IPS-18c (cell line): ENCODE measurements around the gene NAP1L1.

Experiments used
- H3K4me3 ChIP-seq: 2 replicates; pipeline ENCODE4 v1.7.0; 2013; ENCODE audit warnings: low read depth, mild to moderate bottlenecking, low read length, moderate library complexity; ENCODE audit not compliant: insufficient read depth
- H3K9me3 ChIP-seq: one replicate; pipeline ENCODE4 v1.6.1; 2013; ENCODE audit warnings: mild to moderate bottlenecking, low read length, moderate library complexity; ENCODE audit not compliant: control insufficient read depth, insufficient read depth

Gene NAP1L1

DNA sequence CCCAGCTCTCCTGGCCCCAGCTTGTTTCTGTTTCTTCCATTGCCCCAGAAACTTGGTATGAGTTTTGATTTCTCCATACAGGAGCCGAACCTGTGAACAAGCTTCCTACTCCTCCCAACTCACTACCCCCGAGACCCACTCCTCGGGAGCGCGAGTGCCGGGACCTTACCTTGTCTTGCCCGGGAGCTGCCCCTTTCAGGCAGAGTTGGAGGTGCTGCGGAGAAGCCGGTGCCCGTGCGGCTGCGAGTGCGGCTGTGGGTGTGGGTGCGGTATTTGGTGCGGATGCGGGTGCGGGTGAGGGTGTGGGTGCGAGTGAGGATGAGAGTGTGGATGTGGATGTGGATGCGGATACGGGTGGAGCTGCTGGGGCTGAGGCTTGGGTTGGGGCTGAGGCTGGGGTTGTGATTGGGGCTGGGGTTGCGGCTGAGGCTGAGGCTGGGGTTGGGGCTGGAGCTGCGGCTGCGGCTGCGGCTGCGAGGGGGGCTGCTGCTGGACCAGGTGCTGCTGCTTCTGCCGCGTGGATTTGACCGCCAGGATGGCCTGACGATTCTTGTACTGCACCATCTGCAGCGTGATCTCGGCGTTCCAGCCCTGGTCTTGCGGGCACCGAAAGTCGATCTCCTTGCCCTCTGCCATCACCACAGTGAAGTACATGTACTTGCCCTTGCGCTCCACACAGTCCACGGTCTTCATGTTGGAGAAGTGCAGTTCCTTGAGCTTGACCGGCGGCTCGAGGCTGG lies 54.0 kb downstream of the NAP1L1 start:
- Histone ChIP-seq H3K4me3 (peak overlapping the region; percentile 85), H3K9me3 (no peaks in the 10 kb centered on the region)

DNA sequence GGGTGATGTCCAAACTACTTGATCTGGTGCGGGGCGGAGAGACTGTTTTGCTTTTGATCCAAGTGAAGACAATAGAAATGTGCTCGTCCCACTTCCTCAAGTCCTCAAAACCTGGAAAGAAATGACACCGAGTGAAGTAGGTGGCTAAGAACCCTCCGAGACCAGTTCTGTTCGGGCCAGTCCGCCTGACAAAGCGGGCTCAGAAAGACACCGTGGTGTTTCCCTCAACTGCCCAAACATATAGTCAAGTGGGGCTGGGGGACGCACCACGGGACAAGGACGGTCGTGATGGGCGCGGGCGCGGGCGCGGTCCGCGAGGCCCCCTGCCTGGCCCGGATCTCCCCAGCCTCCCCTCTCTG lies 54.5 kb downstream of the NAP1L1 start:
- Histone ChIP-seq H3K9me3 (no peaks in the 10 kb centered on the region), H3K4me3 (peak overlapping the region; percentile 85)

DNA sequence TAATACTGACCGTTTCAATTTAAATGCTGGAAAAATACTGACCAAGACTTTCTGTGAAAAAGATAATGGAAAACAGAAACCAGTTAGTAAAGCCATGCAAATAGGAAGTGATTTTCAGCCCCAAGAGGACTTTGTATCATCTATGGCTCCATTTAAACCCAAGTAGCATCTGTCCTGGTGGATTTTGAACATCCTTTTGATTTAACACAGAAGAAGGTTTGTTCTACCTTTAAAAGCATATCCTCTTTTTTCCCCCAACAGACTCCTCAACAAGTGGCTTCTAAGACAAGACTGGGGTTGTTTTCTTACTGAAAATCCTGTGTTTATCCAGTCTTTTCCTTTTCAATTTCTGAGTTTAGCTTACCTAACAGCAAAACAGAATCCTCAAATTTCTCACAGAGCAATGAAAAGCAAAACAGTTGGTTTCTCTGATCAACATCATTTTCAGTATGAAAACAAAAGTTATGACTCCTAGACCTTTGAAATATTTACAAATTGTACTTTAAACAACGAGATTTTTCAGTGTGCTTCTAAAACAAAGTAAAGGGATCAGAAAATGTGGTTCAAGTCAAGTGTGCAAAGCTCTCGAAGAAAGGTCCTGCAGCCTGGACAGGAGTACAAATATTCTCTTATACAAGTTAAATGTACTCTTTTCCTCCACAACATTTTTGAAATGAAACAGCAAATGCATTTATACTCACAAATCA lies 55.8 kb downstream of the NAP1L1 start:
- H3K9me3 ChIP-seq: no peaks in the 10 kb centered on the region
- H3K4me3 ChIP-seq: peak overlapping the region; percentile 39

GRCh38 chr12:76026643-76027063 lies 57.8 kb downstream of the NAP1L1 start:
- H3K4me3 ChIP-seq: no peak overlapping the region
- no peaks in the 10 kb centered on the region for H3K9me3 ChIP-seq

- Histone ChIP-seq H3K9me3 (no peaks in the 10 kb centered on the region), H3K4me3 (no peak overlapping the region)
Observed at GRCh38 chr12:76025601-76026575, 58.6 kb downstream of the NAP1L1 start.

- no peak overlapping the region for H3K4me3 ChIP-seq
- H3K9me3 ChIP-seq: no peaks in the 10 kb centered on the region
Observed at GRCh38 chr12:76024942-76025600, 59.4 kb downstream of the NAP1L1 start.

DNA sequence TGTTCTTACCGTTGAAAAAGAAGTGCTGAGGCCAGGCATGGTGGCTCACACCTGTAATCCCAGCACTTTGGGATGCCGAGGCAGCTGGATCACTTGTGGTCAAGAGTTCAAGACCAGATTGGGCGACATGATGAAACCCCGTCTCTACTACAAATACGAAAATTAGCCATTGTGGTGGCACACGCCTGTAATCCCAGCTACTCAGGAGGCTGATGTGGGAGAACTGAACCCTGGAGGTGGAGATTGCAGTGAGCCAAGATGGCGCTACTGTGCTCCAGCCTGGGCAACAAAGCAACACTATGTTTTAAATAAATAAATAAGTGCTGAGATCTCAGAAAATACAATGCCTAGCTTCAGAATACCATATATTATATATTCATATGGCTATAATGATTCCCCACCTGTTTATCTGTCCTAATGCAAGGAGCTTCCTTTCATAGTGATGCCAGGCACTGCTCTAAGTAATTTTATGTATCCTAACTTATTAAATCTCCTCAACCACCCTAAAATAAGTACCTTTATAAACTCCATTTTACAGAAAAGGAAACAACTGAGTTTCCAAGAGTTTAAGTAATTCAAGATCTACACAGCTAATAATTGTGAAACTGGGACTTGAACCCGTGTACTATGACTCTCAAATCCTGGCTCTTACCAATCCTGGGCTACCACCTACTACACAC lies 60.2 kb downstream of the NAP1L1 start:
- H3K9me3 ChIP-seq: no peaks in the 10 kb centered on the region

DNA sequence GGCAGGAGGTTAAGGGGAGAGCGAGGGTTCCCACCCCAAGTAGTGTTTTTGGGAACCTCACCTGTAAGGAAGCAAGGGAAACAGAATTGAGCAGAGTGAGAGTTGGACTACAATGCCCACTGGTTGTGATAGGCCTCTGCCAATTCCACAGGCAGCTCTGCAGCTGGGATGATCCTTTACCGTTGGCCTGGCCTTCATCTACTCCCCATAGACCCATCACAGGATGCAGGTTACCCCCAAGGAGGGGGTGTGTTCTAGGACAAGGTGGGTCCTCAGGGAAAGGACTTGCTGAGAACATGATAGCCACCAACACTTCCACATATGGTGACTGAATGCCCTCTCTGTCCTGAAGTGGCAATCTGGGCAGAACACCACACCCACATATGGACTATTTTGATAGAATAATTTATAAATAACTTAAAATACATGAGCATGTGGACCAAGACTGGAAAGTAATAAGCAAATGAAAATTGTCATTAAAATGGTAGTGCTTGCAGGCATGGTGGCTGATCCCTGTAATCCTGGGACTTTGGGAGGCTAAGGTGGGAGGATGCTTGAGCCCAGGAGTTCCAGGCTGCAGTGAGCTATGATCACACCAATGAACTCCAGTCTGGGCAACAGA lies 61.3 kb downstream of the NAP1L1 start:
- no peaks in the 10 kb centered on the region for H3K9me3 ChIP-seq
- H3K4me3 ChIP-seq: no peak overlapping the region

More for the DNA sequence above, 60.2 kb downstream of the NAP1L1 start:
- no peak overlapping the region for H3K4me3 ChIP-seq

- no peak overlapping the region for H3K4me3 ChIP-seq
- H3K9me3 ChIP-seq: no peaks in the 10 kb centered on the region
Observed at GRCh38 chr12:76022506-76022905, 62.0 kb downstream of the NAP1L1 start.

DNA sequence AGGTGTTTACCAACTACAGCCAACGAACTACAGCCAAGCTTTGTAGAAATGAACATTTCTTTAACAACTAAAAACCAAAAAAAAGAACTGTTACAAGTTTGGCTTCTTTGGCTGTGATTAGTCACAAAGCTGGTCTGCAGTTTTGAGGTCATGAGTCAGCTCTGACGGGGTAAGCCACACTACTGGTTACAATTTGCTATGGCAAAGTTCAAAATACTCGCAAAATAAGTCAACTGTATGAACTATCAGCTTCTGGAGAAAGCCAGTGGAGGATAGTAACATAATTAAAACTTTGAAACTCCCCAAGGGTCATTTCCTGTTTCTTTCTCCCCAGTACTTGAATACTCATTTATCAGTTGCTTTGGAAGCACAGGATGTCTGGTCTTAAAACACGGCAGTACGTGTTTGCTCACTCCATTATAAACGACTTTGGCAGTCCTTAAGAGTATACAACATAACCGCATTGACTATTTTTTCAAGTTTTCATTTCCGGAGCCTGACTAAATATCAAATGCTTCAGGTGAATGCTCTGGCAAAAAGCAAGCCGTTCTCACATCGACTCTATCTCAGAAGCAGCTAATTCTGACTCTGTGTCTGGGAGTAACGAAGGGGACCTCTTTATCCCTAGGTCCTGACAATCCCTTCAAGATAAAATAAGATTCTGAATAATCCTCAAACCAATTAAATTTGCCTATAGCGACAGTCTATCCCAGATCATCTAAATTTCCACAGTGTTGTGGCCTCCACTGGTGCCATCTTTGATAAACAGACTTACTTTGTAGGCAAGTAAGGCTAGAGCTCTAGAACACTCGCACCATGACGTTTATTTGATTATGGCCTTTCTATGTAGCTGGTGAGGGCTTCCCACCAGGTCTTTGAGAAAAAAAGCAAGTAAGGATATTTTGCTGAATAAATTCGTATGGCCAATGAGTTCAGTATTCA lies 63.5 kb downstream of the NAP1L1 start:
- H3K9me3 ChIP-seq: no peaks in the 10 kb centered on the region
- H3K4me3 ChIP-seq: no peak overlapping the region

GRCh38 chr12:76020281-76020680 lies 64.2 kb downstream of the NAP1L1 start:
- Histone ChIP-seq H3K9me3 (no peaks in the 10 kb centered on the region), H3K4me3 (no peak overlapping the region)

DNA sequence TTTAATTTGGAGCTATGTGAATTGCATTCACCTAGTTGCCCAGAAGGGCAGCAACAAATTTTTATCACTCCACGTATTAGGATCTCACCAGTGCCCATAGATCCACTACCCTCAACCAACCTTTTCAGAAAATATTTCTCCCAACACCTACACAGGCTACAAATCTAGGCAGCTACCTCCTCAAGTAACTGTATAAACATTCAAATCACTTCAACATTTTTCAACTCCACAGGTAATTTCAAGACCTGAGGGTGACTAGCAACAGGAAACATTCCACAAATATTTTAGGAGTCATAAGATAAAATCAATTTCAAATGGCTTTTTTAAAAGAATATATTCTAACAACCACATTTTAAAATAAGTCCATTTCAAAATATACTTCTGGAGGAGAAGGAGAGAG lies 65.8 kb downstream of the NAP1L1 start:
- no peaks in the 10 kb centered on the region for H3K9me3 ChIP-seq
- H3K4me3 ChIP-seq: no peak overlapping the region

- no peak overlapping the region for H3K4me3 ChIP-seq
- H3K9me3 ChIP-seq: no peaks in the 10 kb centered on the region
Observed at GRCh38 chr12:76018111-76018510, 66.4 kb downstream of the NAP1L1 start.

DNA sequence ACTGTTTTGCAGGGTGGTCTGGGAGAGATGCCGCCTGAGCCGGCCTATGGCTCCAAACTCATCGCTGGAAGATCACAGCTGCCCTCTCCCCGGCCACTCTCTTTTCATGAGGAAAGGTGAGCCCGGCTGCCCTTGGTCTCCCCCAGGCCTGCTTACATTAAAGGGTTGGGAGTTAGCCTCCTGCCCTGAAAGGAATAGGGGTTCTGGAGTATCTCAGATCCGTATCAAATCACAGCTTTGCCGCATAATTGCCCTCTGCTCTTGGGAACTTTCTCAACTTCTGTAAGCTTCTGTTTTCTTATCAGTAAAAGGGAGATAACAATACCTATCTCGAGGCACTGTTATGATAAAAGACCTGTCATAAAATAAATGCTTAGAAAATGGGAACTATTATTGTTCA lies 70.5 kb downstream of the NAP1L1 start:
- no peak overlapping the region for H3K4me3 ChIP-seq

GRCh38 chr12:76013603-76014002 lies 70.9 kb downstream of the NAP1L1 start:
- no peaks in the 10 kb centered on the region for H3K9me3 ChIP-seq
- H3K4me3 ChIP-seq: no peak overlapping the region

More for the DNA sequence above, 70.5 kb downstream of the NAP1L1 start:
- no peaks in the 10 kb centered on the region for H3K9me3 ChIP-seq
